ENCODE data around the gene ZNF511. TPM values are rescaled to one million over a fixed set of nuclear protein-coding genes. Genes with fewer than 3 reads are reported as not detected.

ZNF511 gene
- total and polyA plus RNA-seq, 9 of the 15 experiments (the other 6 are each of a cell fraction or from before 2014, with no cell fraction given): 0.61 to 69.3 (median 40.1) TPM

DNA sequence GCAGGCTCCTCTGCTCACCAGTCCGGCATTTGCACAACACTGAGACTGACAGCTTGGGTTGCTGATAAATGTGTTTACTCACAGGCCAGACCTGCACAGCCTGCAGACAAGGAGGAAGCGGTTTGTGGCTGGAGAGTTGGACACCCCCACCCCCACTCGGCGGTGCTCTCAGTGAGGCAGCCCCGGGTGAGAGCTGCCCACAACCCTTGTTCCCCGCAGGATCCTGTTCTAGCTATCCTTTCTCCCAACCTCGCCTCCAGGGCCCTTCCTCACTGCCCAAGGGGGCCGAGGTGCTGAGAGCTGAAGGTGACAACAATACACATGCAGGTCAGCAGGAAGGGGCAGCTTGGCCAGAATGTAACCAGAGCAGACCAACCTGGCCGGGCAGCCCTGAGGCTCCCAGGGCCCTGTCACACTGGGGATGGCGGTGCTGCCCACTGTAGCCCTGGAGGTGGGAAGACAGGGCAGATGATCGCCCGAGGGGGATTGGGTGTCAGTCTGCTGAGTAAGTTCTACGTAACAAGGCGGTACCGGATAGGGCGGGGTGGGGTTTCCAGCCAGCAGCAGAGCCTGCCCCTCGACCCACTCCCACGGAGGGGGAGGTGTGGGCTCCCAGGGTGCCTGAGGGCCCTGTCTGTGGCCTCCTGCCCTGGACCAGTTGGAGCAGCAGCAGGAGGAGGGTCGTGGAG lies 30.0 kb upstream of the ZNF511 start (continued):
- TF ChIP-seq ZNF318 (IDR thresholded peaks at IDR 0.05; ENCODE audit: borderline replicate concordance in 1 of 2, low read depth in 1 of 2): no peak
- TF ChIP-seq ZNF431 (CRISPR knock-in tag; IDR thresholded peaks at IDR 0.05): no peak
- TF ChIP-seq TRIM24 (IDR thresholded peaks at IDR 0.05): no peak; a peak in 1 of 4 replicates
- no peak for TF ChIP-seq ATF1 (CRISPR knock-in tag; IDR thresholded peaks at IDR 0.05)
- TF ChIP-seq ATF1 (tag; IDR thresholded peaks at IDR 0.05): peak; percentile 84
- TF ChIP-seq MECOM (CRISPR knock-in tag; IDR thresholded peaks at IDR 0.05): no peak
- TF ChIP-seq, protein P1, sequence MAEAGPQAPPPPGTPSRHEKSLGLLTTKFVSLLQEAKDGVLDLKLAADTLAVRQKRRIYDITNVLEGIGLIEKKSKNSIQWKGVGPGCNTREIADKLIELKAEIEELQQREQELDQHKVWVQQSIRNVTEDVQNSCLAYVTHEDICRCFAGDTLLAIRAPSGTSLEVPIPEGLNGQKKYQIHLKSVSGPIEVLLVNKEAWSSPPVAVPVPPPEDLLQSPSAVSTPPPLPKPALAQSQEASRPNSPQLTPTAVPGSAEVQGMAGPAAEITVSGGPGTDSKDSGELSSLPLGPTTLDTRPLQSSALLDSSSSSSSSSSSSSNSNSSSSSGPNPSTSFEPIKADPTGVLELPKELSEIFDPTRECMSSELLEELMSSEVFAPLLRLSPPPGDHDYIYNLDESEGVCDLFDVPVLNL (CRISPR knock-in tag; IDR thresholded peaks at IDR 0.05; ENCODE audit: low read depth): no peak
- no peak for TF ChIP-seq RBM25 (IDR thresholded peaks at IDR 0.05; ENCODE audit: low read depth, low read length, severe bottlenecking)
- TF ChIP-seq CREM (IDR thresholded peaks at IDR 0.05; ENCODE audit: low read depth): peak; percentile 65
- TF ChIP-seq PCBP1 (IDR thresholded peaks at IDR 0.05; ENCODE audit: low read depth, low read length, poor library complexity, severe bottlenecking): no peak
- no peak for TF ChIP-seq E2F5 (CRISPR knock-in tag; IDR thresholded peaks at IDR 0.05)
- TF ChIP-seq ZNF518B (CRISPR knock-in tag; IDR thresholded peaks at IDR 0.05): no peak
- no peak for TF ChIP-seq JUN (IDR thresholded peaks at IDR 0.05; ENCODE audit: borderline replicate concordance, low read depth, low read length)
- TF ChIP-seq JUN (CRISPR knock-in tag; IDR thresholded peaks at IDR 0.05; ENCODE audit: borderline replicate concordance): no peak

Data from K562 (cell line).